GM23338 (cell line): ENCODE measurements around the gene RRAS. TPM values are rescaled to one million over a fixed set of nuclear protein-coding genes. Genes with fewer than 3 reads are reported as not detected.

Source experiments
- ATAC-seq: fragments of 200-7000 bp; cut with Tn5 transposase; 3 replicates; pipeline ENCODE4 v1.9.1; 2020
- DNase-seq: peaks from one replicate; pipeline ENCODE4 v3.0.0-alpha.2; 2015; ENCODE audit warnings: low spot score
- H2AFZ ChIP-seq: fragments of 200-600 bp; sonication (generic); 2 replicates; pipeline ENCODE4 v1.8.0; 2016; ENCODE audit warnings: antibody characterized with exemption, mild to moderate bottlenecking, moderate library complexity
- H3F3A ChIP-seq: fragments of 200-600 bp; sonication (generic); replicated peaks from 2 replicates; pipeline ENCODE4 v1.8.0; 2017; ENCODE audit warnings: antibody characterized with exemption, mixed run types, low read depth
- H3K27ac ChIP-seq: fragments of 200-600 bp; sonication (generic); 2 replicates; pipeline ENCODE4 v1.6.1; 2016; ENCODE audit warnings: low read depth
- H3K27me3 ChIP-seq: fragments of 200-600 bp; sonication (generic); 2 replicates; pipeline ENCODE4 v1.8.0; 2016; ENCODE audit warnings: mild to moderate bottlenecking, mixed run types, moderate library complexity; ENCODE audit not compliant: insufficient read depth
- H3K36me3 ChIP-seq: fragments of 200-600 bp; sonication (generic); 2 replicates; pipeline ENCODE4 v1.8.0; 2016; ENCODE audit warnings: mild to moderate bottlenecking; ENCODE audit not compliant: insufficient read depth
- H3K4me1 ChIP-seq: fragments of 200-600 bp; sonication (generic); 2 replicates; pipeline ENCODE4 v1.8.0; 2016; ENCODE audit warnings: mild to moderate bottlenecking, moderate library complexity; ENCODE audit not compliant: insufficient read depth
- H3K4me2 ChIP-seq: fragments of 200-600 bp; sonication (generic); 2 replicates; pipeline ENCODE4 v1.7.1; 2017; ENCODE audit warnings: mixed run types
- H3K4me3 ChIP-seq: fragments of 200-600 bp; sonication (generic); 2 replicates; pipeline ENCODE4 v1.6.1; 2016; ENCODE audit warnings: mixed run types
- H3K79me2 ChIP-seq: fragments of 200-600 bp; sonication (generic); replicated peaks from 2 replicates; pipeline ENCODE4 v1.8.0; 2017; ENCODE audit warnings: mild to moderate bottlenecking; ENCODE audit not compliant: insufficient read depth
- H3K9me2 ChIP-seq: fragments of 200-600 bp; sonication (generic); 2 replicates; pipeline ENCODE4 v1.8.0; 2017; ENCODE audit not compliant: insufficient read depth
- H4K20me1 ChIP-seq: fragments of 200-600 bp; sonication (generic); replicated peaks from 2 replicates; pipeline ENCODE4 v1.8.0; 2017; ENCODE audit warnings: mild to moderate bottlenecking; ENCODE audit not compliant: insufficient read depth
- H3K27ac Mint-ChIP-seq: 2 replicates; pipeline ENCODE4 v1.8.0; 2020; ENCODE audit warnings: inconsistent platforms, mild to moderate bottlenecking, moderate library complexity, mixed read lengths
- H3K27me3 Mint-ChIP-seq: 3 replicates; pipeline ENCODE4 v1.8.0; 2022; ENCODE audit warnings: low read depth, mild to moderate bottlenecking, moderate library complexity, mixed read lengths, inconsistent platforms; ENCODE audit not compliant: insufficient read depth, poor library complexity
- H3K36me3 Mint-ChIP-seq: 3 replicates; pipeline ENCODE4 v1.8.0; 2021; ENCODE audit warnings: low read depth, mild to moderate bottlenecking, inconsistent platforms, moderate library complexity, mixed read lengths
- H3K4me1 Mint-ChIP-seq: 3 replicates; pipeline ENCODE4 v1.8.0; 2020; ENCODE audit warnings: mild to moderate bottlenecking, inconsistent platforms, mixed read lengths
- H3K4me3 Mint-ChIP-seq: 3 replicates; pipeline ENCODE4 v1.8.0; 2021; ENCODE audit warnings: moderate library complexity, mild to moderate bottlenecking, inconsistent platforms, mixed read lengths
- H3K9me3 Mint-ChIP-seq: 3 replicates; pipeline ENCODE4 v1.8.0; 2020; ENCODE audit warnings: moderate library complexity, mild to moderate bottlenecking, inconsistent platforms, mixed read lengths
- CREB1 ChIP-seq: fragments of 250-450 bp; sonication (Bioruptor Pico); IDR thresholded peaks from 2 replicates; pipeline ENCODE4 v1.5.0; 2020; ENCODE audit warnings: low read depth, mild to moderate bottlenecking, moderate library complexity
- CTCF ChIP-seq, 2 experiments: fragments of 200-600 bp in 1 of 2; sonication (generic) in 1 of 2; conservative IDR thresholded peaks; 2 replicates each; pipeline versions ENCODE4 v1.5.1 to v1.6.1; 2016 to 2017; ENCODE audit warnings: antibody characterized with exemption in 2 of 2, low read depth in 2 of 2, mild to moderate bottlenecking in 2 of 2, moderate library complexity in 1 of 2
- EZH2phosphoT487 ChIP-seq: fragments of 200-600 bp; sonication (generic); IDR thresholded peaks from one replicate; pipeline ENCODE4 v1.8.1; 2018; ENCODE audit warnings: antibody characterized with exemption; ENCODE audit not compliant: unreplicated experiment
- NANOG ChIP-seq: IDR thresholded peaks from 2 replicates; pipeline ENCODE4 v1.6.1; 2016; ENCODE audit warnings: antibody characterized with exemption, borderline replicate concordance
- POLR2AphosphoS5 ChIP-seq: IDR thresholded peaks from 2 replicates; pipeline ENCODE4 v1.6.1; 2016; ENCODE audit warnings: antibody characterized with exemption, low read depth
- REST ChIP-seq: IDR thresholded peaks from one replicate; pipeline ENCODE4 v1.6.1; 2018; ENCODE audit warnings: antibody characterized with exemption; ENCODE audit not compliant: unreplicated experiment
- ZNF114 ChIP-seq: fragments of 250-450 bp; sonication (Bioruptor Pico); IDR thresholded peaks from 2 replicates; pipeline ENCODE4 v1.5.0; 2020; ENCODE audit warnings: mild to moderate bottlenecking, moderate library complexity
- ZNF331 ChIP-seq: fragments of 250-450 bp; sonication (Bioruptor Pico); IDR thresholded peaks from 2 replicates; pipeline ENCODE4 v1.5.0; 2020; ENCODE audit warnings: low read depth, mild to moderate bottlenecking, moderate library complexity
- ZNF462 ChIP-seq: fragments of 250-450 bp; sonication (Bioruptor Pico); IDR thresholded peaks from 2 replicates; pipeline ENCODE4 v1.5.0; 2020; ENCODE audit warnings: mild to moderate bottlenecking, moderate library complexity
- polyA plus RNA-seq: library from polyadenylated mRNA; unstranded; fragments of >200 nt; fragmentation: Nextera tagmentation; extraction: Ambion mirVana; gene quantifications from 2 replicates; pipeline ENCODE4 v1.2.1, GENCODE V29; 2016
- total RNA-seq: library from RNA; depleted of rRNA; stranded (reverse); fragments of >200 nt; shearing (Covaris generic); gene quantifications from 2 replicates; pipeline ENCODE4 v1.2.3, GENCODE V29; 2014

RRAS gene
- total and polyA plus RNA-seq, 2 experiments from 2014 or later, result 9.3 to 30.0 TPM

GRCh38 chr19:49588365-49589122 lies 51.4 kb downstream of the RRAS start:
- Histone ChIP-seq H3K79me2 (peaks cover 16% of the 10 kb centered on the region), H3K4me1 (peaks cover 13% of the 10 kb centered on the region; the same call in 1 of the 2 replicates), H3K9me2 (no peaks in the 10 kb centered on the region), H3K27ac (no peak overlapping the region), H3K36me3 (no peaks in the 10 kb centered on the region), H3K4me2 (no peak overlapping the region), H3F3A (peaks cover 20% of the 10 kb centered on the region), H2AFZ (no peak overlapping the region), H4K20me1 (no peaks in the 10 kb centered on the region), H3K4me3 (no peak overlapping the region), H3K27me3 (no peaks in the 10 kb centered on the region)
- Mint-ChIP-seq H3K4me1 (peaks cover 11% of the 10 kb centered on the region), H3K27ac (no peak overlapping the region; the same call in 1 of the 2 replicates), H3K9me3 (no peaks in the 10 kb centered on the region; the same call in 2 of the 3 replicates), H3K27me3 (peaks cover 17% of the 10 kb centered on the region), H3K4me3 (no peak overlapping the region; the same call in 2 of the 3 replicates), H3K36me3 (peaks cover 12% of the 10 kb centered on the region)
- no peak for TF ChIP-seq REST
- no peak for TF ChIP-seq NANOG
- no peak for TF ChIP-seq ZNF331 (CRISPR knock-in tag)
- TF ChIP-seq CTCF (conservative IDR thresholded peaks at IDR 0.05; ENCODE audit: low read depth in 2 of 2), result no peak
- DNase-seq (no peak), ATAC-seq (no peak)

- peaks cover 15% of the 10 kb centered on the region for H3F3A ChIP-seq
- Mint-ChIP-seq H3K4me1 (peaks cover 9% of the 10 kb centered on the region), H3K27me3 (peaks cover 8% of the 10 kb centered on the region)
- TF ChIP-seq NANOG, result no peak
- no peak for TF ChIP-seq CREB1 (CRISPR knock-in tag)
- TF ChIP-seq ZNF114 (CRISPR knock-in tag), result no peak
- no peak for TF ChIP-seq EZH2phosphoT487
- no peak for TF ChIP-seq ZNF462 (CRISPR knock-in tag)
- TF ChIP-seq ZNF331 (CRISPR knock-in tag), result no peak
- no peak for TF ChIP-seq POLR2AphosphoS5
Measured at GRCh38 chr19:49587227-49587626, 52.7 kb downstream of the RRAS start.

More at GRCh38 chr19:49587227-49587626, 52.7 kb downstream of the RRAS start:
- Mint-ChIP-seq H3K36me3 (peaks cover 2% of the 10 kb centered on the region; the same call in 1 of the 3 replicates), H3K4me3 (no peak overlapping the region), H3K9me3 (no peaks in the 10 kb centered on the region), H3K27ac (no peak overlapping the region)
- DNase-seq (no peak), ATAC-seq (no peak)
- Histone ChIP-seq H3K4me2 (no peak overlapping the region), H2AFZ (no peak overlapping the region), H3K4me3 (no peak overlapping the region), H3K36me3 (no peaks in the 10 kb centered on the region), H3K79me2 (peaks cover 7% of the 10 kb centered on the region), H3K27me3 (no peaks in the 10 kb centered on the region), H4K20me1 (no peaks in the 10 kb centered on the region), H3K4me1 (peaks cover 13% of the 10 kb centered on the region; the same call in 1 of the 2 replicates), H3K27ac (no peak overlapping the region), H3K9me2 (no peaks in the 10 kb centered on the region)
